Keratinocyte (primary cell): ENCODE measurements around the gene RSRC2.

Source experiments
- CTCF ChIP-seq, 3 experiments: IDR thresholded peaks in 1 of 3; conservative IDR thresholded peaks in 1 of 3; optimal IDR thresholded peaks in 1 of 3; 2 replicates in 2 of 3; 3 replicates in 1 of 3; pipeline versions ENCODE3 to v1.5.1; 2011; ENCODE audit warnings: low read length in 3 of 3, mild to moderate bottlenecking in 3 of 3, moderate library complexity in 2 of 3, control low read depth in 1 of 3, inconsistent platforms in 1 of 3; ENCODE audit not compliant: insufficient read depth in 2 of 3; ENCODE audit errors: extremely low read depth in 1 of 3
- EZH2 ChIP-seq: IDR thresholded peaks from one replicate; pipeline ENCODE4 v1.6.1; 2012; ENCODE audit warnings: inconsistent platforms, mild to moderate bottlenecking, low read length, moderate library complexity

DNA sequence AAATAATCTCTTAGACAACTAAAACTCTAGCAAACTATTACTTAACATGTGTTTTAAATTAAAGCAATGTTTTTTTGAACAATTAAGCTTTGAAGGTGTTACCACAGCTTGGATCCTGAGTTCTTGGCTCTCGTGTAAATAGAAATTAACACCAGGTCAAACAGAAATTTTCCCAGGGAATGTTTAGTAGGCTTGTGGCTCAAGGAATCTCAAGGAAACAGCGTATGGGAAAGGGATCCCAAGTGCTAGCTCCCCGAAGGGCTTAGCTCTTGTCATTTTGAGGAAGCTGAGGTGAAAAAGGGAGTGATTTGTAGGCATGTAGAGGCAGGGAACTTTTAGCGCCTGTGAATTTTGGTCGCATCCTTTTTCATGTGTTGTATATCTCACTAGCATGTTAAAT lies 11.8 kb upstream of the RSRC2 start:
- TF ChIP-seq CTCF (optimal IDR thresholded peaks at IDR 0.05 in 1 of 3, IDR thresholded peaks at IDR 0.05 in 1 of 3, conservative IDR thresholded peaks at IDR 0.05 in 1 of 3; ENCODE audit: extremely low read depth in 1 of 3, insufficient read depth in 2 of 3, low read length in 3 of 3) (no peak), EZH2 (no peak)
